GM18519 (cell line): Measurements from ENCODE around the gene ADORA1.

ENCODE experiments used
- ATAC-seq: cut with Tn5 transposase; IDR thresholded peaks from one replicate; pipeline ENCODE4 v1.9.1; 2021; ENCODE audit warnings: mild to moderate bottlenecking, moderate library complexity; ENCODE audit not compliant: unreplicated experiment, low FRiP score

ADORA1 gene

GRCh38 chr1:203127666-203128430, at the start of gene ADORA1:
Gene ADORA1 (plus strand): TSS chr1:203127726. CDS start chr1:203128842, 1,116 bp downstream.
- ATAC-seq: no peak

- no peak for ATAC-seq
Measured at GRCh38 chr1:203077956-203078355, 49.6 kb upstream of the ADORA1 start.

DNA sequence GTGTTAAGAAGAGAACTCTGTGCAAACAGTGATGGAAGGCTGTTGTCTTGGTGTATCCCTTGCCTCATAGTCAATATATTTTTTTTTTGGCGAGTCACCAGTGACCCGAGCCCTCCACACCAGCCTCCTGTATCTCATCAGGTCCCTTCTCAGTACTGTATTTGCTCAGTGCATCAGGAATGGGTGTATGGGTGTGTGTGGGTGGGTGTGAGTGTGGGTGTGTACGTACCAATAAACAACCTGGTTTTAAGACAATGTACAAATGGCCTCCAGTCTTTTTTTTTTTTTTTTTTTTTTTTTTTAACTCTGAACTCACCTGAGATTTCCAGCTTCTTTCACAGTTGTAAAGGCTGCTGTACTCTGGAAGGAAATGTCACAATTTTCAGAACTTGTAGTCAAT, 49.0 kb upstream of the ADORA1 start:
- no peak for ATAC-seq

DNA sequence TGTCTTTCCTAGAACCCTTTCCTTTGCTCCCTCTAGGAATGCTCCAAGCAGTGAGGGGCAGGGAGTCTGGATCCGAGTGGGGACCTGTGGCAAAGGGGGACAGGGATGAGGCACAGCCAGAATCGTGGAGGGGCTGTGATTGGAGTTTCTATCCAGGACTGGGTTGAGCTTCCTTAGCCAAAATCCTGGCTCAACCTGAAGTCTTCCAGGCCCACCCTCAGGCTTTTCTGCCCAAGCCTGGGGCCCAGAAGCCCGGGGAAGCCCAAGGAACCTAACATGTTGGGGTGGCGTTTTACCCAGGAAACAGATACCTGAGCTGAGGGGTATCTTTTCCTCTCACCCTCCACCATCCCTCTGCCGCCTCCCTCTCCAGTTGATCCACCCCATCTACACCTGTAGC, 47.1 kb upstream of the ADORA1 start:
- no peak for ATAC-seq

DNA sequence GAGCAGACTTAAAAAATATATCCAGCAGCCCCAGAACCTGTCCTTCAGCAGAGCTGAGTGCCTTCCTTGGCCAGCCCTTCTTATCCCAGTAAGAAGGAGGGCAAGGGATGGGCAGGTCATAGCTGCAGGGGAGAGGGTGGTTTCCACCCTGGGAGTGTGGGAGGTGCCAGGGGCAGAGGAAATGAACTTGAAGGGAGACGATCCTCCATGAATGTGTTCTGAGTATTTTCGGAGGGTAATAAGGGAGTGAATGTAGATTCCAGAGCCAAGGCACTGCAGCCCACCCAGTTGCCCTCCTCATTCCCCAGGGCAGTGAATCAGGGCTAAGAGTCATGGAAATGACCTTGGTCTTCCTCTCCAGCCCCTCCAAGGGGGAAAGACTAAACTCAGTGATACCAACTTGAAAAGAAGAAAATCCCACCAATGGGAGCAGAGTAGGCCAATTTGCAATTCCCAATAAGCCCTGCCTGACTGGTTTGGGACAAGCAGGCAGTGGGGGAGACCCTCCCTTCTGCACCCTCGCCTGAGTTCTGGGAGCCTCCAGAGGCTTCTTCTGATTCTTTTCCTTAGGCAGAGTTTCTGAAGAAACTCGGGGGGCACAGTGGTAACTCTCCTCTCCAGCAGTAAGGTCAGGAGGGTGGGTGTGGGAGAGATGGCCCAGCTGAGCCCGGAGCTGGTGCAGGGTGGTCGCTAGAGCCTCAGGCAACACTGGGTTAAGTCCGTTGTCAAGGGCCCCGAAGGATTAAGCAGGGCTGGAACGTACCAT, 45.9 kb upstream of the ADORA1 start:
- no peak for ATAC-seq

GRCh38 chr1:203082231-203082505, 45.4 kb upstream of the ADORA1 start:
- no peak for ATAC-seq

- ATAC-seq: no peak
Measured at GRCh38 chr1:203082571-203083462, 44.7 kb upstream of the ADORA1 start.

DNA sequence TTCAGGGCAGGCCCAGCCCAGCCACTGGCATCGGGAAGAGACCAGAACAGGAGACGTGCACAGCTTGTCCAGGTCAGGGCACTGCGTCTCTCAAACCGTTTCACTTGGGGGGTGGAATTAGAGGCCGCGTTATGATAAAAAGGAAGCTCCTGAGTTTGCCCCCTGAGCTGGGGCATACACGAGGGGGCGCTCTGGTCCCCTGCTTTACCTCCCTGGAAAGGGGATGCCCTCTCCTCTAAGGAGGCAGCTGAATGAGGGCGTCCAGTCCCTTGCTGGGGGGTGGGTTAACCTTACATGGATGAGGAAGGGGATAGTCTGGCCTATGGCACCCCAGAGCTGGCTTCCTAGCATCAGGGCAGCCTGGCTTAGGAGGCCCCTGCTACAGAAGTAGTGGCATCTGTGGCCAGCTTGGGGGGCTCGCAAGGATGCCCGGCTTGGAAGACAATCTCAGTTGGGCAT, 44.0 kb upstream of the ADORA1 start:
- ATAC-seq: no peak

DNA sequence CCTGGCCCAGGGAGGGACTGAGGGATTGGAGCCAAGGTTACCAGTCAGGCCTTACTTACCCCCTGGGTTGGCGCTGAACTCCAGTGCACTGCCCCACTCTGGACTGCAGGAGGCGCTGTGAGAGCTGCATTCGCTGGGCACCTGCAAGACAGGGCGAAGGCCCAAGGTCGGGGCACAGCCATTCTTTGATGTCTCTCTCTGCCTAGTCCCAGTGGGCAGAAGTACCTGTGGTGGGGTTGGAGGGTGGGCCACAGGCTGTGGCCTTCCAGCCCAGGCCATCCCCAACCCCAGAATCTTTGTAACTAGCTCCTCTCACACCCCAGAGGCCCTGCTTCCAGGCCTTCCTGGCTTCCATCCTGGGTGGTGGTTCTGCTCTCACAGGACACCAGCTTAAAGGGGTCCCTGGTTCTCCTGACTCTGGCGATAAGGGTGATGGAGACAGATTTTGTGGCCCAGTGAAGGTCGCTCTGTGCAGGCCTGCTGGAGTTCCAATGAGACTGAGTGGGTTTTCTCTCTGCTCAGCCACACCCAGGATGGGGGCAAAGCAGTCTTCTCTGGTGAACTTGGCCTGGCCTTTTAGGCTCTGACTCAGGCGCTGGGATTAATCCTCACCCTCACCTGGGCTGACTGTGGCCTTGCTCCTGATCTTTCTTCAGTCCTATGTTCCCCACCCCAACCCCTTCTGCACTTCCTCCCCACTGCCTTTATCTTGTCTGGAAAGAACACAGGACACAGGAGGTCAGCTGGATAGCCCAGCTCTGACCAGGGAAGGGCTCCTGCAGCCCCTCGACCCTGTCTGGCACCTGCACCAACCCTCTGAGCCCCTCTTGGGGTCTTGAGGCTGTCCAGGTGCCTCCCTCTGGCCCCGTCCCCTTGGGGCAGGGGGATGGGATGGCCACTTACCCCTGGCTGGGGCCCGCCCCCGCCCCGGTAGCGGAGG, 42.7 kb upstream of the ADORA1 start:
- no peak for ATAC-seq

DNA sequence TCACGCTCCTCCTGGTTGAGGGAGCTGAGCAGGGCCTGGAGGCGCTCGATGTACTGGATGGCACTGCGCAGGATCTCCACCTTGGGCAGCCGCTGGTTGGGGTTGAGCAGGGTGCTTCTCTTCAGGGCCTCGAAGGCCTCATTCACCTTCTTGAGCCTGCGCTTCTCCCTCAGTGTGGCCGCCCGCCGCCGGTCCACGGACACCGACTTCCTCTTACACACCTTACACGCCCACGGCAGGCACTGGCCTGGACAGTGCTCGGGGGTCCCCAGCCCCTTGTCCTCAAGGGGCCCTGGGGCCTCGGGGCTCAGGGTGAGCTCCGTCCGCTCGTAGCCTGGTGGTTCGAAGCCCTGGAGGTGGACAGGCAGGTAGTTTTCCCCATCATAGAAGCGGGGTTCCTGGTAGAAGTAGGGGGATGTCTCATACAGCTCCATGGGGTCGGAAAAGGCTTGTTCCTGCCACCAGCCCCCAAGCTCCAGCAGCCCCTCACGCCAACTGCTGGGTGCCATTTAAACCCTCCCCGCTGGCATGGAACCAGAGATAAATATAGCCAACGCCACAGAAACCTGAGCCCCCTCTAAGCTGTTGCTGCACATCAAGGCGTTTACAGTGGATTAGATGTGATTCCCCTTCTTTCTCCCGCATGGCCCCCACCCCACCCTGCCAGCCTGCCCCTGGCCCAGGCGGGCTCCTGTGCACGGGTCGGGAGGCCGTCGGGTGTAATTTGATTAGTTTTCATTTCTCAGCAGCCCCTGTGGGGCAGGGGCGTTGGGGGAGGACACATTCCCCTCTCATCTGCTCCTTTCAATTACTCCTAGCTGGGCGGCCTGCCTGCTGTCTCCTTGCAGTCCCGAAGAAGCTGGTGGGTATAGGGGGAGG, 41.8 kb upstream of the ADORA1 start, which contains the start of gene MYOG:
MYOG (minus strand) TSS at position 485 of the 879 bp plus-strand sequence; CDS start at position 434, 51 bp downstream.
- no peak for ATAC-seq

DNA sequence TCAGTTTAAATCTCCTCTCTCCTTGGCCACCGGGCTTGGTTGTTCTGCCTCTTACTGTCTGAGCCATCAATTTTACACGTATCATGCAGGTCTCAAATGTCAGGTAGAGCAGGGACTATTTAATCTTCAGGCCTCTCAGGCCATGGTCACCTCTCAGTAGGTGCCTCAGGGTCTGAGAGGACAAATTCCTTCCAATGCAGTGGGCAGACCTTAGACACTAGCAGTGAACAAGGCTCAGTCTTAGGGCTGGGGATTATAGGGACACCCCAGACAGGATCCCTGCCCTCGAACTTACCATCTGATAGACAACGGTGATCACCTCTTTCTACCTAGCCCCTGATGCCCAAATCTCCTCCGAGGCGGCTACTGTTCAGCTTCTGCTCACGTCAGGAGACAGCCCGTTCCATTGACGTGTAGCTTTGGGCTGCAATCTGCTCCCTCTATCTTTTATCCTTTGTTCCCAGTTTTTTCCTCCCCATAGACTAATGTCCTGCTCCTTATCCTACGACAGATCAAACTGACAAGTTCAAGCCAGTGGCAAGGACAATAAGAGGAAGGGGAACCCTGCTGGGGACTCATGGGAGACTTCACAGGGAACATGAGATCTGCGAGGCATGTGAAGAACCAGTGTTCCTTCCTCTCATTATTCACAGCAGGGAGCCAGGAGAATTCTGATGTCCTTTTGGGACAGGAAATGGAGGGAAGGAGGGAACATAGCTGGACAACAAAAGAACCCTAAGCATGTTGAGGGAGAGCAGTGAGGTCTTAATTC, 40.3 kb upstream of the ADORA1 start:
- no peak for ATAC-seq

DNA sequence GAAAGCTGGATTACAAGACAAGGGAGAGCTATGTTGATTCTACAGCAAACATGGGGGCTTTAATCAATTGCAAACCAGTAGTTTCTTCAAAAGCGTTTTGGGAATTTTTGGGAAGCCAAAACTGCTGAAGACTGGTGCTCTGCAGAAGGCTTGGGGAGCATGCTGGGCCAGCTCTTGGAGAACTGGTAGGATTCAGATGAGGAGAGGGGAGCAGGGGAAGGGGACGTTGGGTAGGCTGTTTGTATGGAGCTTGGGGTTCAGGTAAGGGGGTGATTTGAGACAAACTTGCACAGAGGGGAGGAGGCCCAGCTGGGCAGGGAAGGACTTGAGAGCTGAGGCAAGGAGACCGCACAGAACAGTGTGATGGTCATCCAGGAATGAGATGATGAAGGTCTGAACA, 39.1 kb upstream of the ADORA1 start:
- ATAC-seq: no peak

- ATAC-seq: no peak
Measured at GRCh38 chr1:203089001-203089650, 38.4 kb upstream of the ADORA1 start.

DNA sequence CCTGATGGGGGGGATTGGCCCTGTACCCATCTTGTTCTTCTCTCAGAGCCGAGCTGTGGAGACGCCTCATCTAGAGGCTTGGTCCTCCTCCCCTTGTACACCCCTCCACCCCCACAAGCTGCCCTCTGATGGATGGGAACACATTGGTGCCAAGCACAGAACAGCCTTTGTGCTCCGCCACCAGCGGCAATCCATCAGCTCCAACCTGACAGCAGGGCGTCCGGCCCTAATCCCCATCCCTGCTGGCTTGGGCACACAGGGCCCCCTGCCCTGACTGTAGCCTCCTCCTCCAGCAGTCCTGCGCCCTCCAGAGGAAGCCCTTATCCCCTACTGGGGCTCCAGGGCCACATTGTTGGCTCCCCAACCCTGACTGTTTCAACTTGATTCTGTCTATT, 37.9 kb upstream of the ADORA1 start:
- no peak for ATAC-seq

GRCh38 chr1:203090421-203091198, 36.9 kb upstream of the ADORA1 start:
- ATAC-seq: no peak

DNA sequence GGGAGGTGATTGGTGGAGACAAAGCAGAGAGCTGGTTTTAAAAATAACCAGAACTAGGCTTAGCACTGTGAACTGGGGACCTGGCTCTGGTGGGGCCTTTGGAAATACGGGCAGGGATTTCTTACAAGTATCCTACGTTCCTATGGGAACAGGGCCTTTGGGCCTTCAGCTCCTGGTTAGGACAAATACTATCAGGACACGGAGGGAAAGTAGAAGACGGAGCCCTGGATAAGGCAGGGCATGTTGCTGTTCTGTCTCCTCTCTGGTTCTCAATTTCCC, 36.4 kb upstream of the ADORA1 start:
- no peak for ATAC-seq

DNA sequence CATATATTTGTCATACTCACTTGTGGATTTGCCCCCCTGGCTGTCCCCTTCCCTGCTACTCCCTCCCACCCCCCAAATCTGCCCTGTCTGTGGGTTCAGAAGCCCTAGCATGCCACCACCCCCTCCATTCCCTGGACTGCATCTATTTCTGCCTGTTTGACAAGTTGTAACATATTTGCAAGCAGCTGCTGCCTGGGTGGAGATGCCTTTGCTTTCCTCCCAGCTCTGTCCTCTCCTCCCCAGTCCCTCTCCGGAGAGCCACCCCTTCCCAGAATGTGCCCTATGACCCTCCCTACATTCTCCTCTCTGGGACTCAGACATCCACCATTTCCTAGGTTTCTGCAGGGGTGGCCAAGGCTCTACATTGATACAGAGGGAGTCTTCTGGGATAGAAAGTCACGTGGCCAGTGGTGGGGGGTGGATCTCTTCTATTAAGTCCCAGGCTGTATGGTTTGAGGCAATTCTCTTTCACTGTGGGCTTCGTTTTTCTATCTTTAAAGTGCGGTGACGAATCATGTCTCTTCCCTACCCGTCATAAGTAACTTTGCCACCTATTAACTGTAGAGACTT, 35.7 kb upstream of the ADORA1 start:
- ATAC-seq: no peak
